ENCODE measurements around the gene EGFR. TPM values are rescaled to one million over a fixed set of nuclear protein-coding genes. Genes with fewer than 3 reads are reported as not detected.

EGFR gene
- total RNA-seq, 2 donors from 2014 or later = 54.8 to 56.7 TPM

GRCh38 chr7:55236476-55236875 is 217.7 kb downstream of the EGFR start:
- Histone ChIP-seq H3K4me3 (no peak overlapping the region), H3K4me1 (ENCODE audit: control insufficient read depth in 1 of 2, low read depth in 2 of 2) (peaks cover 0 to 5% of the 10 kb centered on the region in 2 donors), H3K9me3 (no peaks in the 10 kb centered on the region), H3K27ac (no peak overlapping the region), H3K36me3 (no peaks in the 10 kb centered on the region), H3K27me3 (replicated peaks; ENCODE audit: insufficient read depth) (no peaks in the 10 kb centered on the region)
- TF ChIP-seq CTCF (IDR thresholded peaks at IDR 0.05) = no peak
- no peak for ATAC-seq (ENCODE audit: insufficient number of reproducible peaks, low FRiP score, low read depth)
- DNase-seq (ENCODE audit: low spot score) = no peak

- ATAC-seq (ENCODE audit: insufficient number of reproducible peaks, low FRiP score, low read depth) (no peak), DNase-seq (ENCODE audit: low spot score) (no peak)
- TF ChIP-seq CTCF (IDR thresholded peaks at IDR 0.05) = no peak
- Histone ChIP-seq H3K4me1 (ENCODE audit: control insufficient read depth in 1 of 2, low read depth in 2 of 2) (peaks cover 0 to 5% of the 10 kb centered on the region in 2 donors), H3K4me3 (no peak overlapping the region), H3K27me3 (replicated peaks; ENCODE audit: insufficient read depth) (no peaks in the 10 kb centered on the region), H3K27ac (no peak overlapping the region), H3K36me3 (no peaks in the 10 kb centered on the region), H3K9me3 (no peaks in the 10 kb centered on the region)
Observed at GRCh38 chr7:55237156-55237893, 218.5 kb downstream of the EGFR start.

- no peaks in the 10 kb centered on the region for H3K36me3 ChIP-seq
- H3K4me3 ChIP-seq = no peak overlapping the region
- DNase-seq (ENCODE audit: low spot score) (no peak), ATAC-seq (ENCODE audit: insufficient number of reproducible peaks, low FRiP score, low read depth) (no peak)
- peaks cover 0 to 5% of the 10 kb centered on the region in 2 donors for H3K4me1 ChIP-seq (ENCODE audit: control insufficient read depth in 1 of 2, low read depth in 2 of 2)
- TF ChIP-seq CTCF (IDR thresholded peaks at IDR 0.05) = no peak
- H3K27ac ChIP-seq = no peak overlapping the region
- no peaks in the 10 kb centered on the region for H3K9me3 ChIP-seq
- no peaks in the 10 kb centered on the region for H3K27me3 ChIP-seq (replicated peaks; ENCODE audit: insufficient read depth)
Observed at GRCh38 chr7:55239406-55239805, 220.6 kb downstream of the EGFR start.

- no peak for TF ChIP-seq CTCF (IDR thresholded peaks at IDR 0.05)
- no peak overlapping the region for H3K4me3 ChIP-seq
- no peak overlapping the region for H3K27ac ChIP-seq
- H3K4me1 ChIP-seq (ENCODE audit: control insufficient read depth in 1 of 2, low read depth in 2 of 2) = peaks cover 0 to 5% of the 10 kb centered on the region in 2 donors
- H3K36me3 ChIP-seq = no peaks in the 10 kb centered on the region
- H3K27me3 ChIP-seq (replicated peaks; ENCODE audit: insufficient read depth) = no peaks in the 10 kb centered on the region
- ATAC-seq (ENCODE audit: insufficient number of reproducible peaks, low FRiP score, low read depth) = no peak
- no peaks in the 10 kb centered on the region for H3K9me3 ChIP-seq
- DNase-seq (ENCODE audit: low spot score) = no peak
Observed at GRCh38 chr7:55240418-55241142, 221.8 kb downstream of the EGFR start.

- no peak for ATAC-seq (ENCODE audit: insufficient number of reproducible peaks, low FRiP score, low read depth)
- DNase-seq (ENCODE audit: low spot score) = no peak
- no peak for TF ChIP-seq CTCF (IDR thresholded peaks at IDR 0.05)
Observed at GRCh38 chr7:55241958-55242357, 223.1 kb downstream of the EGFR start.

More at GRCh38 chr7:55241958-55242357, 223.1 kb downstream of the EGFR start:
- H3K4me3 ChIP-seq = no peak overlapping the region
- no peaks in the 10 kb centered on the region for H3K36me3 ChIP-seq
- no peak overlapping the region for H3K27ac ChIP-seq
- no peaks in the 10 kb centered on the region for H3K9me3 ChIP-seq
- H3K4me1 ChIP-seq (ENCODE audit: control insufficient read depth in 1 of 2, low read depth in 2 of 2) = peaks cover 0 to 5% of the 10 kb centered on the region in 2 donors
- H3K27me3 ChIP-seq (replicated peaks; ENCODE audit: insufficient read depth) = no peaks in the 10 kb centered on the region

Data from thoracic aorta (tissue), 2 donors.